Endometrial microvascular endothelial cells (primary cell): ENCODE results near the gene ACKR3. TPM values are rescaled to one million over a fixed set of nuclear protein-coding genes. Genes with fewer than 3 reads are reported as not detected.

Experiments used
- in situ Hi-C: cut with HindIII; loops from 2 replicates; pipeline ENCODE4 v1.10.0; 2017; ENCODE audit warnings: low sequenced_read_pairs, low pct_unique_long_range_greater_than_20kb; ENCODE audit errors: inconsistent ontology term
- total RNA-seq: library from RNA; depleted of rRNA; stranded (reverse); fragments of >200 nt; gene quantifications from one replicate; pipeline ENCODE4 v1.2.3, GENCODE V29; 2015; ENCODE audit errors: inconsistent ontology term

ACKR3 gene
- total RNA-seq, 1 donor from 2014 or later: 1.1 TPM

- in situ Hi-C loops: no loop called here
Measured at GRCh38 chr2:236601316-236602202, 31.9 kb downstream of the ACKR3 start.

GRCh38 chr2:236602678-236603077 is 33.1 kb downstream of the ACKR3 start:
- in situ Hi-C loops: no loop called here

- in situ Hi-C loops: no loop called here
Measured at GRCh38 chr2:236603361-236604015, 33.9 kb downstream of the ACKR3 start.

GRCh38 chr2:236604575-236605344 is 35.1 kb downstream of the ACKR3 start:
- in situ Hi-C loops: no loop called here

- in situ Hi-C loops: no loop called here
Measured at GRCh38 chr2:236605345-236605734, 35.7 kb downstream of the ACKR3 start.

- in situ Hi-C loops: no loop called here
Measured at GRCh38 chr2:236606023-236606422, 36.4 kb downstream of the ACKR3 start.

GRCh38 chr2:236607471-236608187 is 38.0 kb downstream of the ACKR3 start:
- in situ Hi-C loops: no loop called here

- in situ Hi-C loops: no loop called here
Measured at GRCh38 chr2:236608188-236608525, 38.5 kb downstream of the ACKR3 start.

- in situ Hi-C loops: no loop called here
Measured at GRCh38 chr2:236608710-236609109, 39.1 kb downstream of the ACKR3 start.

- in situ Hi-C loops: no loop called here
Measured at GRCh38 chr2:236610991-236611821, 41.6 kb downstream of the ACKR3 start.

GRCh38 chr2:236612737-236613136 is 43.1 kb downstream of the ACKR3 start:
- in situ Hi-C loops: no loop called here

GRCh38 chr2:236613612-236614011 is 44.0 kb downstream of the ACKR3 start:
- in situ Hi-C loops: no loop called here

- in situ Hi-C loops: no loop called here
Measured at GRCh38 chr2:236614551-236614950, 44.9 kb downstream of the ACKR3 start.

- in situ Hi-C loops: no loop called here
Measured at GRCh38 chr2:236616031-236616430, 46.4 kb downstream of the ACKR3 start.

GRCh38 chr2:236616624-236617023 is 47.0 kb downstream of the ACKR3 start:
- in situ Hi-C loops: no loop called here

GRCh38 chr2:236617221-236617737 is 47.7 kb downstream of the ACKR3 start:
- in situ Hi-C loops: no loop called here

- in situ Hi-C loops: no loop called here
Measured at GRCh38 chr2:236617796-236618195, 48.2 kb downstream of the ACKR3 start.

- in situ Hi-C loops: no loop called here
Measured at GRCh38 chr2:236618370-236618769, 48.7 kb downstream of the ACKR3 start.
